GM18520 (cell line): ENCODE data around the gene SLC12A2.

Experiments
- ATAC-seq: cut with Tn5 transposase; IDR thresholded peaks from one replicate; pipeline ENCODE4 v1.9.1; 2021; ENCODE audit not compliant: unreplicated experiment

Gene SLC12A2

GRCh38 chr5:128216860-128217531 is 133.4 kb downstream of the SLC12A2 start:
- no peak for ATAC-seq

GRCh38 chr5:128220841-128221240 is 137.3 kb downstream of the SLC12A2 start:
- no peak for ATAC-seq

GRCh38 chr5:128224336-128224735 is 140.8 kb downstream of the SLC12A2 start:
- ATAC-seq: no peak

- ATAC-seq: no peak
These were observed 141.9 kb downstream of the SLC12A2 start for GRCh38 chr5:128225245-128226030.

- ATAC-seq: no peak
These were observed 144.4 kb downstream of the SLC12A2 start for GRCh38 chr5:128228008-128228407.

- ATAC-seq: no peak
These were observed 145.0 kb downstream of the SLC12A2 start for GRCh38 chr5:128228521-128228920.

- no peak for ATAC-seq
These were observed 151.5 kb downstream of the SLC12A2 start for GRCh38 chr5:128234928-128235641.

- ATAC-seq: no peak
These were observed 152.8 kb downstream of the SLC12A2 start for GRCh38 chr5:128236334-128236733.

- ATAC-seq: no peak
These were observed 153.4 kb downstream of the SLC12A2 start for GRCh38 chr5:128237000-128237399.

- ATAC-seq: no peak
These were observed 154.0 kb downstream of the SLC12A2 start for GRCh38 chr5:128237546-128237945.
